Measurements from ENCODE around the gene SUGCT. TPM values are rescaled to one million over a fixed set of nuclear protein-coding genes. Genes with fewer than 3 reads are reported as not detected.
A peak's percentile ranks its signal among the peaks of the same experiment; 100 is the strongest.
"Not testable (repeated sequence)": the region's sequence is repeated elsewhere in the genome, so short reads cannot be mapped to it uniquely, and the experiment has no call there.

Gene SUGCT
- total RNA-seq, 2 experiments from 2014 or later, result 0.44 to 0.57 TPM

DNA sequence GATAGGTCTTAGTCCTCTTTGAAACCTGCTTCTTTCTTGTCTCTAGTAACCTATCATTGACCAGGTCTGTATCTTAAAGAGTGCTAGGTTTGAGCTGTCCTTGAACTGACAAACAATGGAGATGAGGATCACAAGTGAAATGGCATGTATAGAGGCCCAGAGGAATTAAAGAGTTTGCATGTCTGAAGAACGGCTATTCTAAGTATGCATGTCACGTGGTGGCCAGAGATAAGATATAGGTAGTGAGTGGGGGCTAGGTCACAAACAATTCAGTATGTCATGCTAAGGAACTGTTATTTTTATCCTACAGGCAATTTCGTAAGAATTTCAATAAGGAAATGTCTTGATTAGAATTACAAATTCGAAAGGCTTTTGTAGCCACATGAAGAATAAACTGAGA, 95.3 kb downstream of the SUGCT start:
- H3K4me3 Mint-ChIP-seq, result no peak overlapping the region
- no peaks in the 10 kb centered on the region for H3K27me3 Mint-ChIP-seq
- peaks cover 10% of the 10 kb centered on the region for H3K4me1 Mint-ChIP-seq
- ATAC-seq (ENCODE audit: low read depth) (no peak), DNase-seq (no peak)
- no peak overlapping the region for H3K27ac Mint-ChIP-seq
- no peaks in the 10 kb centered on the region for H3K36me3 Mint-ChIP-seq
- no peaks in the 10 kb centered on the region for H3K9me3 Mint-ChIP-seq
- POLR2A ChIA-PET, result no interaction called here

DNA sequence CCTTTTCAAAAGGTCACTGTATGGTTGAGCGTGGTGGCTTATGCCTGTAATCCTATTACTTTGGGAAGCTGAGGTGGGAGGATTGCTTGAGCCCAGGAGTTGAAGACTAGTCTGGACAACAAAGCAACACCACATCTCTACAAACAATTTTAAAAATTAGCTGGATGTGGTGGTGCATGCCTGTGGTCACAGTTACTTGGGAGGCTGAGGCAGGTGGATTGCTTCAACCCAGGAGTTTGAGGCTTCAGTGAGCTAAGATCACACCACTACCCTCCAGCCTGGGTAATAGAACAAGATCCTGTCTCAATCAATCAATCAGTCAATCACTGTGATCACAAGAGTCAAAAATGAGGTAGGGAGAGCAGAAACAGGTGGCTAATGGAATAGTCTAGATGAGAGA, 97.0 kb downstream of the SUGCT start:
- no peak overlapping the region for H3K27ac Mint-ChIP-seq
- H3K36me3 Mint-ChIP-seq, result no peaks in the 10 kb centered on the region
- no peaks in the 10 kb centered on the region for H3K27me3 Mint-ChIP-seq
- no peaks in the 10 kb centered on the region for H3K9me3 Mint-ChIP-seq
- DNase-seq (no peak), ATAC-seq (ENCODE audit: low read depth) (no peak)
- peaks cover 10% of the 10 kb centered on the region for H3K4me1 Mint-ChIP-seq
- no peak overlapping the region for H3K4me3 Mint-ChIP-seq
- POLR2A ChIA-PET, result interaction anchor here (1.7 kb wide), 1 partner anchor 373 kb away, joined by 3 read pairs; no protein-coding TSS in a partner anchor

GRCh38 chr7:40232242-40232893, 97.6 kb downstream of the SUGCT start:
- Mint-ChIP-seq H3K27ac (no peak overlapping the region), H3K4me3 (no peak overlapping the region), H3K27me3 (no peaks in the 10 kb centered on the region), H3K4me1 (peaks cover 11% of the 10 kb centered on the region), H3K9me3 (no peaks in the 10 kb centered on the region), H3K36me3 (no peaks in the 10 kb centered on the region)
- no peak for DNase-seq
- POLR2A ChIA-PET, result interaction anchor here (1.7 kb wide), 1 partner anchor 372 kb away, joined by 3 read pairs; no protein-coding TSS in a partner anchor
- ATAC-seq (ENCODE audit: low read depth), result peak; percentile 45

DNA sequence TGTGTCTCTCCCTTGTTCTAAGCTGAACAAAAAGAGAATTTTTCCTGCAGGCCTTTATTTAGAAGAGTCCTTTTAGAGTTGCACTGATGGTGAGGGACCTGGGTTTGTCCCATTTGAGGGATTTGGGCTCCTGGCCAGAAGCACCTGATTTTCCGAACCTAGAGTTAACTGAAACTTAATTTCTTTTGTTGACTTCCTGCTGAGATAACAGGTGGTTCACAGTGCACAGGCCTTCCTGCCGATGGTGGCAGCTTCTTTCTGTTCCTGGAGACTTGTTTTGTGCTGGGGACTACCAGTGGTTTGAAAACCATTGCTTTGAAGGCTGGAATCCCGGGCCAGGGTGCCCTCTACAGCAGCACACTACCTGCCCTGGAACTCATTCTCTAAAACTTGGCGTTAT, 99.2 kb downstream of the SUGCT start:
- Mint-ChIP-seq H3K27ac (peak overlapping the region; percentile 64), H3K27me3 (no peaks in the 10 kb centered on the region), H3K4me3 (peak overlapping the region; percentile 52), H3K9me3 (no peaks in the 10 kb centered on the region), H3K36me3 (no peaks in the 10 kb centered on the region), H3K4me1 (peaks cover 15% of the 10 kb centered on the region)
- DNase-seq (no peak), ATAC-seq (ENCODE audit: low read depth) (peak; percentile 68)
- POLR2A ChIA-PET, result no interaction called here

- Mint-ChIP-seq H3K4me3 (no peak overlapping the region), H3K4me1 (peaks cover 15% of the 10 kb centered on the region), H3K27me3 (no peaks in the 10 kb centered on the region), H3K36me3 (no peaks in the 10 kb centered on the region), H3K27ac (peak overlapping the region; percentile 64), H3K9me3 (no peaks in the 10 kb centered on the region)
- no peak for ATAC-seq (ENCODE audit: low read depth)
- no peak for DNase-seq
- POLR2A ChIA-PET, result no interaction called here
Measured at GRCh38 chr7:40234666-40235065, 99.9 kb downstream of the SUGCT start.

DNA sequence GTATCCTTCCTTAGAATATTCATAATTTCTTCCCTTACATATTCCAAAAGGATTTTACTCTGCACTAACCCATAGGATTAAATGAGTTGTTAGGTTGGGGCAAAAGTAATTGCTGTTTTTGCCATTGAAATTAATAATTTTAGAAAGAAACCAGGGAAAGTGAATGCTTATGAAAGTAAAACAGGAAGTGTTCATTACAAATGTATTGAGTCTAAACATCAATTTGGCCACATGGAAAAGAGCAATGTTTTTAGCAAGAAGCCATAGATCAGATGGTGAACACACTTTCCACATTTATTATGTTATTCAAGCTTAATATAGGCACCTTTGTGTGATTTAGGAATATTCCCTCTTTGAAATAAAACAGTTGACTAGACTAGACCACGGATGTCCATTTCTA, 102.9 kb downstream of the SUGCT start:
- ATAC-seq (ENCODE audit: low read depth) (no peak), DNase-seq (no peak)
- no peaks in the 10 kb centered on the region for H3K9me3 Mint-ChIP-seq

DNA sequence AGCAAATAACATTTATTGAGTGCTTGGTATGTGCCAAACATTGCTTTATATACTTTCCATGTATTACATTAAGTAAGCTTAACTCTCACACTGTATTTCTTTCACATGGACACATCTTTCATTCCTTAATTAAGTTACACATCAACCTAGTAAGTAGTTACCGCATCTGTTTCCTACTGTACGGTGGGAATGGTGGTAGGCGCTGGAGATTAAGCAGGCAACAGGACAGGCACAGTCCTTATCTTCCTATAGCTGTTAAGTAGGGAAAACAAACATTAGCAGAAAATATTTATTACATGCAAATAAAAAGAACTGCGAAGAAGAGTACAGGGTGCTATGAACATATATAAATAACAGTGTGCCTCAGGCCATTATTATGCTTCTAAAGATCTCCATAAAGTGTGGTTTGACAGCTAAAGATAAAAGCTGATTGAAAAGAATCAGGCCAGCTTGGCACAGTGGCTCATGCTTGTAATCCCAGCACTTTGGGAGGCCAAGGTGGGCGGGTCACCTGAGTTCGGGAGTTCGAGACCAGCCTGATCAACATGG, 105.0 kb downstream of the SUGCT start:
- POLR2A ChIA-PET, result interaction anchor here (1.1 kb wide), 1 partner anchor 106 kb away, joined by 3 read pairs; the partner anchor contains the start of gene MPLKIP
- H3K9me3 Mint-ChIP-seq, result no peaks in the 10 kb centered on the region
- H3K36me3 Mint-ChIP-seq, result no peaks in the 10 kb centered on the region
- ATAC-seq (ENCODE audit: low read depth) (no peak), DNase-seq (no peak)
- no peaks in the 10 kb centered on the region for H3K27me3 Mint-ChIP-seq
- H3K27ac Mint-ChIP-seq, result no peak overlapping the region
- no peak overlapping the region for H3K4me3 Mint-ChIP-seq
- peaks cover 5% of the 10 kb centered on the region for H3K4me1 Mint-ChIP-seq

More for the DNA sequence above, 102.9 kb downstream of the SUGCT start:
- H3K36me3 Mint-ChIP-seq, result no peaks in the 10 kb centered on the region
- H3K27me3 Mint-ChIP-seq, result no peaks in the 10 kb centered on the region
- no peak overlapping the region for H3K4me3 Mint-ChIP-seq
- no peak overlapping the region for H3K27ac Mint-ChIP-seq
- H3K4me1 Mint-ChIP-seq, result peaks cover 13% of the 10 kb centered on the region
- POLR2A ChIA-PET, result no interaction called here

DNA sequence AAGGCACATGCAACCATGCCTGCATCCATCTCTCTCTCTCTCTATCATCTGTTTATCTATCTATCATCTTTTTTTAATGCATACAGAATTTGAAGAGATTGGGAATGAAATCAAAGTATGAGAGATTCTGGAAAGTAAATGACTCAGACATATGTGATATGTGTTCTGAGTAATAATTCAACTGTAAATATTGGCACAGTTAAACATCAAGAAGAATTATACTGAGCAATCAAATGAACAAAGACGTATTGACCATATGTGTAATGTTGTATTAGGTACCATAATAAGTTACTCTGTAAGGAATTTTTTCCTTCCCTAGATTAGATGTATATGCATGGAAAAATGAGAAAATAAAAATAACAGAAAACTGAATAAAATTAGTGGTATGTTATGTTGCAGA, 108.3 kb downstream of the SUGCT start:
- no peak for DNase-seq
- POLR2A ChIA-PET, result no interaction called here
- H3K9me3 Mint-ChIP-seq, result no peaks in the 10 kb centered on the region
- H3K4me1 Mint-ChIP-seq, result peaks cover 2% of the 10 kb centered on the region
- no peak overlapping the region for H3K4me3 Mint-ChIP-seq
- no peak for ATAC-seq (ENCODE audit: low read depth)
- no peaks in the 10 kb centered on the region for H3K27me3 Mint-ChIP-seq
- H3K36me3 Mint-ChIP-seq, result no peaks in the 10 kb centered on the region
- no peak overlapping the region for H3K27ac Mint-ChIP-seq

GRCh38 chr7:40244226-40244625, 109.4 kb downstream of the SUGCT start:
- Mint-ChIP-seq H3K9me3 (no peaks in the 10 kb centered on the region), H3K27me3 (peaks cover 2% of the 10 kb centered on the region), H3K36me3 (no peaks in the 10 kb centered on the region), H3K4me1 (no peaks in the 10 kb centered on the region), H3K4me3 (no peak overlapping the region), H3K27ac (no peak overlapping the region)
- POLR2A ChIA-PET, result no interaction called here
- DNase-seq (no peak), ATAC-seq (ENCODE audit: low read depth) (no peak)

- no peak for DNase-seq
- H3K9me3 Mint-ChIP-seq, result no peaks in the 10 kb centered on the region
- no peak overlapping the region for H3K27ac Mint-ChIP-seq
- POLR2A ChIA-PET, result no interaction called here
- H3K4me3 Mint-ChIP-seq, result no peak overlapping the region
- H3K27me3 Mint-ChIP-seq, result peaks cover 2% of the 10 kb centered on the region
- no peaks in the 10 kb centered on the region for H3K4me1 Mint-ChIP-seq
- H3K36me3 Mint-ChIP-seq, result no peaks in the 10 kb centered on the region
- ATAC-seq (ENCODE audit: low read depth), result no peak
Measured at GRCh38 chr7:40248681-40249080, 113.9 kb downstream of the SUGCT start.

GRCh38 chr7:40253444-40253843, 118.6 kb downstream of the SUGCT start:
- DNase-seq; ATAC-seq (ENCODE audit: low read depth); H3K9me3 Mint-ChIP-seq; H3K36me3 Mint-ChIP-seq; H3K27me3 Mint-ChIP-seq; H3K4me3 Mint-ChIP-seq; POLR2A ChIA-PET; H3K4me1 Mint-ChIP-seq; H3K27ac Mint-ChIP-seq: not testable (repeated sequence)

DNA sequence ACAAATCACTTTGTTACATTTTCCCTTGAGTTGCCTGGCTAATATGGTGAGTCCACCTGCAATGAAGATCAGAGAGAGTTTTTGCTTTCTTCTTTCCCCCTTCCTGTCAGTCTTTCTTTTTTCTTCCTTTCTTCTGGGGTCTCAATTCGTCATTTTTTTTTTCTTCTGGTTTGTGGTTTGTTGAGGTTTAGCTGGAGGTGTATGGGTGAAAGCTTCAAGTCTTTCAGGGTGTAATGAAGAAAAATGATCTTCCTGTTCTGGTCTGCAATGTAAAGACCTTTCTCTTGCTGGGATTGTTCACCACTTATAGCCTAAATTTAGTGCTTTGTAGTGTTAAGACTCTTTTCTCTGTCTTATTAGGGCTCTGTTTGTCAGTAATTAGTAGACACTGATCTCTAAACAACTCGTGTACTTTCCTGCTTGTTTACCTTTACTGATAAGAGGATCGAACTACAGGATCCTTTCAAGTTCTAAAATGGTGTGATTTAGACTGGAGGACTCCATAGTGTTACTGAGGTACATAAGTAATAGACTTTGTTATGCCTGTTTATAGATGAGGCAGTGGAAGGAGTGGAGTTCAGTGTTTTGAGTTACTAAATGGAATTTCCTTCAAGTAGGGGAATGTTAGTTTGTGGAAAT, 129.1 kb downstream of the SUGCT start:
- H3K4me1 Mint-ChIP-seq, result peaks cover 12% of the 10 kb centered on the region
- POLR2A ChIA-PET, result no interaction called here
- DNase-seq (no peak), ATAC-seq (ENCODE audit: low read depth) (peak; percentile 60)
- H3K36me3 Mint-ChIP-seq, result peaks cover 2% of the 10 kb centered on the region
- H3K27ac Mint-ChIP-seq, result peak overlapping the region; percentile 45
- no peaks in the 10 kb centered on the region for H3K9me3 Mint-ChIP-seq
- no peaks in the 10 kb centered on the region for H3K27me3 Mint-ChIP-seq
- peak overlapping the region; percentile 53 for H3K4me3 Mint-ChIP-seq

GRCh38 chr7:40267583-40267982, 132.8 kb downstream of the SUGCT start:
- peaks cover 5% of the 10 kb centered on the region for H3K27me3 Mint-ChIP-seq
- H3K27ac Mint-ChIP-seq, result no peak overlapping the region
- POLR2A ChIA-PET, result no interaction called here
- no peaks in the 10 kb centered on the region for H3K9me3 Mint-ChIP-seq
- H3K4me3 Mint-ChIP-seq, result no peak overlapping the region
- H3K36me3 Mint-ChIP-seq, result peaks cover 1% of the 10 kb centered on the region
- H3K4me1 Mint-ChIP-seq, result peaks cover 12% of the 10 kb centered on the region
- DNase-seq (no peak), ATAC-seq (ENCODE audit: low read depth) (no peak)

GRCh38 chr7:40268810-40269209, 134.0 kb downstream of the SUGCT start:
- H3K27me3 Mint-ChIP-seq; H3K36me3 Mint-ChIP-seq; H3K4me3 Mint-ChIP-seq; POLR2A ChIA-PET; H3K27ac Mint-ChIP-seq; H3K4me1 Mint-ChIP-seq; H3K9me3 Mint-ChIP-seq; ATAC-seq (ENCODE audit: low read depth); DNase-seq: not testable (repeated sequence)

All from activated naive CD8-positive, alpha-beta T cell treated with anti-CD3 and anti-CD28 coated beads, Interleukin-2, amount 10 ng/mL, durations not matched to agents 7 days and 5 days (primary cell).